Activated T-cell treated with anti-CD3 and anti-CD28 coated beads, Interleukin-2, amount 50 U/mL, for 48 hours (primary cell): ENCODE results near the gene ABCB7.
"Not testable (repeated sequence)": the region's sequence is repeated elsewhere in the genome, so short reads cannot be mapped to it uniquely, and the experiment has no call there.

Source experiments
- DNase-seq, 2 experiments: peaks; one replicate each; pipeline ENCODE4 v3.0.0-alpha.2; 2020

ABCB7 gene

DNA sequence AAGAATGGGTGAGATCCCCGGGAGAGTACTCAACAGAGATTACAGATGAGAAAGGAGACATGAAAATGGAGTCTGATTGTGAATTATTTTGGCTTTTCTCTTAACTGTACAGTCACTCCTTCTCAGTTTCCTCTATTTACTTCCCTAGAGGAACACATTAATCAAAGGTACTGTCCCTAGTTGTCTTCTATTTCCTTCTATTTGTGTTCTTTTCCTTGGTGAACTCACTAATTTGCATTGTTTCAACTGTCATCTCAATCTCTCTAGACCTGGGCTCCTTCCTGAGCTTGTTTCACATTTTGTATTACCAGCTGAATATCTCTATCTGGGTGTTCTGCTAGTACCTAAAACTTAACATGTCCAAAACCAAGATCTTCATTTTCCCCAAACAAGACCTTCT lies 59.8 kb downstream of the ABCB7 start:
- no peak for DNase-seq

DNA sequence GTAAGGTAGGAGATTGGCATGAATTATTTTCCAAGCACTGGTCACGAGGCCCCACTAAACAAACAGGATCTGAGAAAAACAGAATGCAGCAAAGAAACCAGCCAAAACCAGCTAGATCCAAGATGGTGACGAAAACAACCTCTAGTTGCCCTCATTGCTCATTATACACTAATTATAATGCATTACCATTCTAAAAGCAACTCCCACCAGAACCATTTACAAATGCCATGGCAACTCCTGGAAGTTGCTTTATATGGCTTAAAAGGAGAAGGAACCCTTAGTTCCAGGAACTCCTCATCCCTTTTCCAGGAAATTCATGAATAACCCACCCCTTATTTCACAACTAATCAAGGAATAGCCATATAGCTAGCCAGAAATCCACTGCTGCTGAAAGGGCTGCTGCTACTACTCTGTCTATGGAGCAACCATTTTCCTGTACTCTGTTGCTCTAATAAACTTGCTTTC lies 69.3 kb downstream of the ABCB7 start:
- no peak for DNase-seq

- no peak for DNase-seq
Observed at GRCh38 chrX:75084757-75085156, 71.3 kb downstream of the ABCB7 start.

DNA sequence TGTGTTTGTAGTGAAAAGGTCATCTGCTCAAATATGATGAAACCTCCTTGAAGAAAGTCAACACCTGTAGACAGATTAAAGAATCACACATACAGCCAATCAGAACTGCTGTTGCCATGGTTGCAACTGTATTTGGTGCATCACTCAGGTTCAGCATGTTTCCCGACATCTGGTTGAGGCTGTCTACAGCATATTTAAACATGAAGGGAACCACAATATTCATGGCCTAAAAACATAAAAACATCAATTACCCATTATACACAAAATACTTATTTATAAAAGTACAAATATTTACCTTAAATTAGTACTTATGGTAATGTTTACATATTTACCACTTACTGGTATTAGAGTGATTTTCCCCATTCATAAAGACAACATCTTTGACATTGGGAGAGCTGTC lies 79.7 kb downstream of the ABCB7 start:
- no peak for DNase-seq

- no peak for DNase-seq
Observed at GRCh38 chrX:75074475-75074874, 81.6 kb downstream of the ABCB7 start.

DNA sequence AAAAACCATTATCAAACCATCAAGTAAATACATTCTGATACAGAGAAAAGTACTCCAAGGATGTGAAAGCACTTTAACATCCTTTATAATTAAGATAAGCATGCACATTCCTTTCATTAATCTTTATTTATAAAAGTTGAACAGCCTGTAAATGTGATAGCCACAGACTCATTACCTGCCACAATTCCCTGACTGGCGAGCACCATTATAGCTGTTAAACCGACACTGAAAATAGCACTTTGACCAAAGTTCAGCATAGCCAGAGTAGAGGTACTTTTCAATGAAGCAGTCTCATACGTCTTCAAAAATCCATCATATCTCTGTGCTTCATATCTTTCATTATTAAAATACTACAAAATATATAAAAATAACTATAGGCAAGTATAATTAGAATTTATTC lies 84.7 kb downstream of the ABCB7 start:
- DNase-seq = no peak

GRCh38 chrX:75067931-75068330 lies 88.2 kb downstream of the ABCB7 start:
- no peak for DNase-seq

GRCh38 chrX:75061701-75062100 lies 94.4 kb downstream of the ABCB7 start:
- no peak for DNase-seq

GRCh38 chrX:75051047-75051446 lies 105.0 kb downstream of the ABCB7 start:
- no peak for DNase-seq

DNA sequence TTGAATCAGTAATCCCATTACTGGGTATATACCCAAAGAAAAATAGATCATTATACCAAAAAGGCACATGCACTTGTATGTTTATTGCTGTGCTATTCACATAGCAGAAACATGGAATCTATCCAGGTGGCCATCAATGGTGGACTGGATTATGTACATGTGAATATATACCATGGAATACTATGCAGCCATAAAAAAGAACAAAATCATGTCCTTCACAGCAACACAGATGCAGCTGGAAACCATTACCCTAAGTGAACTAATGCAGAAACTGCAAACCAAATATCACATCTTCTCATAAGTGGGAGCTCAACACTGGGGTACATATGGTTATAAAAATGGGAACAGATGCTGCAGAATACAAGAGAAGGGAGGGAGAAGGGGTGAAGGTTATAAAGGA lies 110.7 kb downstream of the ABCB7 start:
- no peak for DNase-seq

DNA sequence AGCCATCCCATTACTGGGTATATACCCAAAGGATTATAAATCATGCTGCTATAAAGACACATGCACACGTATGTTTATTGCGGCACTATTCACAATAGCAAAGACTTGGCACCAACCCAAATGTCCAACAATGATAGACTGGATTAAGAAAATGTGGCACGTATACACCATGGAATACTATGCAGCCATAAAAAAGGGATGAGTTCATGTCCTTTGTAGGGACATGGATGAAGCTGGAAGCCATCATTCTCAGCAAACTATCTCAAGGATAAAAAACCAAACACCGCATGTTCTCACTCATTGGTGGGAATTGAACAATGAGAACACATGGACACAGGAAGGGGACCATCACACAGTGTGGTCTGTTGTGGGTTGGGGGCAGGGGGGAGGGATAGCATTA lies 111.9 kb downstream of the ABCB7 start:
- not testable (repeated sequence) for DNase-seq

- no peak for DNase-seq
Observed at GRCh38 chrX:75038925-75039324, 117.2 kb downstream of the ABCB7 start.
